Loucy (cell line): ENCODE measurements around the gene COX7B.
"Not testable (repeated sequence)": the region's sequence is repeated elsewhere in the genome, so short reads cannot be mapped to it uniquely, and the experiment has no call there.

Experiments
- H2AFZ ChIP-seq: fragments of 200-600 bp; sonication (generic); 2 replicates; pipeline ENCODE4 v1.6.0; 2016; ENCODE audit warnings: antibody characterized with exemption, mild to moderate bottlenecking, low read length, moderate library complexity
- H3F3A ChIP-seq: fragments of 200-600 bp; 2 replicates; pipeline ENCODE4 v1.6.0; 2016; ENCODE audit warnings: antibody characterized with exemption, low read depth, mild to moderate bottlenecking
- H3K27me3 ChIP-seq: fragments of 200-600 bp; sonication (generic); 2 replicates; pipeline ENCODE4 v1.6.1; 2014; ENCODE audit warnings: low read length, mild to moderate bottlenecking; ENCODE audit not compliant: insufficient read depth, poor library complexity, severe bottlenecking
- H3K36me3 ChIP-seq: fragments of 200-600 bp; sonication (generic); 2 replicates; pipeline ENCODE4 v1.6.1; 2016; ENCODE audit warnings: low read length; ENCODE audit not compliant: insufficient read depth
- H3K4me1 ChIP-seq: fragments of 200-600 bp; sonication (generic); 2 replicates; pipeline ENCODE4 v1.5.1; 2014; ENCODE audit warnings: low read length, mild to moderate bottlenecking; ENCODE audit not compliant: insufficient read depth, poor library complexity, severe bottlenecking
- H3K4me2 ChIP-seq: fragments of 200-600 bp; sonication (generic); 2 replicates; pipeline ENCODE4 v1.6.0; 2014; ENCODE audit warnings: antibody characterized with exemption, low read length, low read depth, mild to moderate bottlenecking; ENCODE audit not compliant: poor library complexity, severe bottlenecking
- H3K4me3 ChIP-seq: fragments of 200-600 bp; sonication (generic); 2 replicates; pipeline ENCODE4 v1.5.1; 2014; ENCODE audit warnings: low read length, mild to moderate bottlenecking, mixed read lengths; ENCODE audit not compliant: poor library complexity, severe bottlenecking
- H3K79me2 ChIP-seq: fragments of 200-600 bp; sonication (generic); 2 replicates; pipeline ENCODE4 v1.6.1; 2014; ENCODE audit warnings: low read length; ENCODE audit not compliant: insufficient read depth
- H3K9ac ChIP-seq: fragments of 200-600 bp; sonication (generic); 2 replicates; pipeline ENCODE4 v1.6.0; 2014; ENCODE audit warnings: mild to moderate bottlenecking, low read depth, low read length, moderate library complexity; ENCODE audit not compliant: poor library complexity, severe bottlenecking
- H3K9me2 ChIP-seq: fragments of 200-600 bp; sonication (generic); replicated peaks from 2 replicates; pipeline ENCODE4 v1.6.1; 2016; ENCODE audit warnings: low read depth, low read length, mixed read lengths
- H3K9me3 ChIP-seq: fragments of 200-600 bp; sonication (generic); 2 replicates; pipeline ENCODE4 v1.6.1; 2014; ENCODE audit warnings: mild to moderate bottlenecking, antibody characterized with exemption, low read length, low read depth; ENCODE audit not compliant: insufficient read depth
- H4K20me1 ChIP-seq: fragments of 200-600 bp; sonication (generic); 2 replicates; pipeline ENCODE4 v1.6.0; 2014; ENCODE audit warnings: antibody characterized with exemption, low read length, mild to moderate bottlenecking; ENCODE audit not compliant: insufficient read depth, poor library complexity, severe bottlenecking
- CTCF ChIP-seq: fragments of 200-600 bp; sonication (generic); conservative IDR thresholded peaks from 2 replicates; pipeline ENCODE4 v1.5.1; 2014; ENCODE audit warnings: mild to moderate bottlenecking, antibody characterized with exemption, low read length
- EZH2phosphoT487 ChIP-seq: fragments of 200-600 bp; IDR thresholded peaks from 2 replicates; pipeline ENCODE4 v1.6.1; 2018; ENCODE audit warnings: antibody characterized with exemption, mild to moderate bottlenecking, moderate library complexity, borderline replicate concordance

The COX7B gene

GRCh38 chrX:77936299-77936698, 37.0 kb downstream of the COX7B start:
- no peaks in the 10 kb centered on the region for H3K79me2 ChIP-seq
- H3K9me3 ChIP-seq: no peaks in the 10 kb centered on the region
- no peaks in the 10 kb centered on the region for H3F3A ChIP-seq
- no peaks in the 10 kb centered on the region for H4K20me1 ChIP-seq
- no peaks in the 10 kb centered on the region for H3K9me2 ChIP-seq
- no peaks in the 10 kb centered on the region for H3K27me3 ChIP-seq
- H3K4me3 ChIP-seq: no peak overlapping the region
- no peaks in the 10 kb centered on the region for H3K4me1 ChIP-seq
- TF ChIP-seq EZH2phosphoT487 (no peak), CTCF (no peak)
- no peak overlapping the region for H2AFZ ChIP-seq
- H3K4me2 ChIP-seq: no peak overlapping the region
- no peaks in the 10 kb centered on the region for H3K36me3 ChIP-seq
- H3K9ac ChIP-seq: no peak overlapping the region

- no peak overlapping the region for H3K9ac ChIP-seq
- no peak overlapping the region for H3K4me3 ChIP-seq
- TF ChIP-seq CTCF (no peak), EZH2phosphoT487 (no peak)
- H3K4me2 ChIP-seq: no peak overlapping the region
- H3F3A ChIP-seq: no peaks in the 10 kb centered on the region
- no peaks in the 10 kb centered on the region for H3K4me1 ChIP-seq
- no peaks in the 10 kb centered on the region for H3K9me3 ChIP-seq
- no peaks in the 10 kb centered on the region for H3K36me3 ChIP-seq
- no peaks in the 10 kb centered on the region for H4K20me1 ChIP-seq
- no peaks in the 10 kb centered on the region for H3K27me3 ChIP-seq
- H2AFZ ChIP-seq: no peak overlapping the region
- no peaks in the 10 kb centered on the region for H3K9me2 ChIP-seq
- no peaks in the 10 kb centered on the region for H3K79me2 ChIP-seq
Measured at GRCh38 chrX:77937291-77937690, 38.0 kb downstream of the COX7B start.

GRCh38 chrX:77938083-77938680, 38.9 kb downstream of the COX7B start:
- no peak overlapping the region for H3K9ac ChIP-seq
- no peaks in the 10 kb centered on the region for H3K27me3 ChIP-seq
- no peaks in the 10 kb centered on the region for H3F3A ChIP-seq
- no peaks in the 10 kb centered on the region for H3K79me2 ChIP-seq
- H4K20me1 ChIP-seq: no peaks in the 10 kb centered on the region
- TF ChIP-seq CTCF (no peak), EZH2phosphoT487 (no peak)
- H3K4me2 ChIP-seq: no peak overlapping the region
- H3K36me3 ChIP-seq: no peaks in the 10 kb centered on the region
- H3K9me3 ChIP-seq: no peaks in the 10 kb centered on the region
- H3K4me1 ChIP-seq: no peaks in the 10 kb centered on the region
- no peak overlapping the region for H2AFZ ChIP-seq
- no peaks in the 10 kb centered on the region for H3K9me2 ChIP-seq
- no peak overlapping the region for H3K4me3 ChIP-seq

DNA sequence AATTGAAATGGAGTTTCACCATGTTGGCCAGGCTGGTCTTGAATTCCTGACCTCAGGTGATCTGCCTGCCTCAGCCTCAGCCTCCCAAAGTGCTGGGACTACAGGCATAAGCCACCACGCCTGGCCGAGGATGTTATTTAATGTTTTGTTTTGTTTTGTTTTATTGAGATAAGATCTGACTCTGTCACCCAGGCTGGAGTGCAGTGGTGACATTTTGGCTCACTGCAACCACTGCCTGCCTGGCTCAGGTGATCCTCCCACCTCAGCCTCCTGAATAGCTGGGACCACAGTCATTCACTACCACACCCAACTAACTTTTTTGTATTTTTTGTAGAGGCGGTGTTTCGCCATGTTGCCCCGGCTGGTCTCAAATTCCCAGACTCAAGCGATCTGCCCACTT, 45.8 kb downstream of the COX7B start:
- not testable (repeated sequence) for H3K9ac ChIP-seq, H2AFZ ChIP-seq, H3K4me1 ChIP-seq, H3K36me3 ChIP-seq, H3F3A ChIP-seq, H3K4me3 ChIP-seq, H3K9me2 ChIP-seq, H4K20me1 ChIP-seq, H3K4me2 ChIP-seq, H3K27me3 ChIP-seq, H3K9me3 ChIP-seq, H3K79me2 ChIP-seq
